HUES48 (cell line): ENCODE results near the gene KRT81.
"Not testable (repeated sequence)": the region's sequence is repeated elsewhere in the genome, so short reads cannot be mapped to it uniquely, and the experiment has no call there.

Source experiments
- H3K27ac ChIP-seq: one replicate; pipeline ENCODE4 v1.7.0; 2013; ENCODE audit warnings: low read depth, low read length, inconsistent platforms
- H3K27me3 ChIP-seq: 2 replicates; pipeline ENCODE4 v1.6.1; 2013; ENCODE audit warnings: mild to moderate bottlenecking, low read length; ENCODE audit not compliant: control insufficient read depth, insufficient read depth
- H3K36me3 ChIP-seq: 2 replicates; pipeline ENCODE4 v1.6.1; 2013; ENCODE audit warnings: low read length; ENCODE audit not compliant: control insufficient read depth, insufficient read depth
- H3K4me1 ChIP-seq: 2 replicates; pipeline ENCODE4 v1.6.1; 2013; ENCODE audit warnings: mild to moderate bottlenecking, low read length; ENCODE audit not compliant: control insufficient read depth, insufficient read depth
- H3K4me3 ChIP-seq: 2 replicates; pipeline ENCODE4 v1.5.1; 2013; ENCODE audit warnings: mild to moderate bottlenecking, low read depth, low read length
- H3K9ac ChIP-seq: 2 replicates; pipeline ENCODE4 v1.6.1; 2013; ENCODE audit warnings: mild to moderate bottlenecking, low read depth, low read length, moderate library complexity
- H3K9me3 ChIP-seq: 2 replicates; pipeline ENCODE4 v1.6.1; 2013; ENCODE audit warnings: low read length; ENCODE audit not compliant: control insufficient read depth, insufficient read depth

Gene KRT81

GRCh38 chr12:52267266-52267665 is 24.1 kb downstream of the KRT81 start:
- Histone ChIP-seq H3K4me3 (no peak overlapping the region), H3K27me3 (no peaks in the 10 kb centered on the region), H3K36me3 (no peaks in the 10 kb centered on the region), H3K9ac (no peak overlapping the region), H3K4me1 (peaks cover 3% of the 10 kb centered on the region; the same call in 1 of the 2 replicates), H3K9me3 (peaks cover 5% of the 10 kb centered on the region; the same call in 1 of the 2 replicates), H3K27ac (no peak overlapping the region)

- Histone ChIP-seq H3K9ac (no peak overlapping the region), H3K9me3 (peaks cover 9% of the 10 kb centered on the region; the same call in 1 of the 2 replicates)
Measured at GRCh38 chr12:52266514-52266913, 24.8 kb downstream of the KRT81 start.

GRCh38 chr12:52264435-52264825 is 26.9 kb downstream of the KRT81 start:
- no peak overlapping the region for H3K27ac ChIP-seq
- peaks cover 4% of the 10 kb centered on the region for H3K27me3 ChIP-seq
- peaks cover 9% of the 10 kb centered on the region; the same call in 1 of the 2 replicates for H3K9me3 ChIP-seq
- H3K36me3 ChIP-seq: no peaks in the 10 kb centered on the region
- H3K4me1 ChIP-seq: peaks cover 3% of the 10 kb centered on the region; the same call in 1 of the 2 replicates
- H3K9ac ChIP-seq: no peak overlapping the region
- no peak overlapping the region for H3K4me3 ChIP-seq

More at GRCh38 chr12:52266514-52266913, 24.8 kb downstream of the KRT81 start:
- H3K27ac ChIP-seq: no peak overlapping the region
- no peaks in the 10 kb centered on the region for H3K27me3 ChIP-seq
- H3K36me3 ChIP-seq: no peaks in the 10 kb centered on the region
- H3K4me1 ChIP-seq: peaks cover 3% of the 10 kb centered on the region; the same call in 1 of the 2 replicates
- H3K4me3 ChIP-seq: no peak overlapping the region

GRCh38 chr12:52263761-52264434 is 27.4 kb downstream of the KRT81 start:
- H3K27me3 ChIP-seq: peaks cover 9% of the 10 kb centered on the region
- no peak overlapping the region for H3K4me3 ChIP-seq
- H3K4me1 ChIP-seq: no peaks in the 10 kb centered on the region
- H3K9ac ChIP-seq: no peak overlapping the region
- H3K36me3 ChIP-seq: no peaks in the 10 kb centered on the region
- no peak overlapping the region for H3K27ac ChIP-seq
- peaks cover 9% of the 10 kb centered on the region; the same call in 1 of the 2 replicates for H3K9me3 ChIP-seq

- H3K4me1 ChIP-seq: no peaks in the 10 kb centered on the region
- H3K9me3 ChIP-seq: peaks cover 9% of the 10 kb centered on the region; the same call in 1 of the 2 replicates
- peaks cover 25% of the 10 kb centered on the region for H3K27me3 ChIP-seq
- no peak overlapping the region for H3K9ac ChIP-seq
- H3K27ac ChIP-seq: no peak overlapping the region
- no peaks in the 10 kb centered on the region for H3K36me3 ChIP-seq
- H3K4me3 ChIP-seq: no peak overlapping the region
Measured at GRCh38 chr12:52262286-52262685, 29.0 kb downstream of the KRT81 start.

GRCh38 chr12:52261208-52261484 is 30.2 kb downstream of the KRT81 start:
- H3K4me3 ChIP-seq: no peak overlapping the region
- no peaks in the 10 kb centered on the region for H3K36me3 ChIP-seq
- no peak overlapping the region for H3K9ac ChIP-seq
- H3K4me1 ChIP-seq: no peaks in the 10 kb centered on the region
- H3K27ac ChIP-seq: no peak overlapping the region
- H3K27me3 ChIP-seq: peaks cover 37% of the 10 kb centered on the region
- H3K9me3 ChIP-seq: peaks cover 9% of the 10 kb centered on the region; the same call in 1 of the 2 replicates

GRCh38 chr12:52260361-52261207 is 30.8 kb downstream of the KRT81 start:
- Histone ChIP-seq H3K27me3 (peaks cover 41% of the 10 kb centered on the region), H3K9me3 (peaks cover 9% of the 10 kb centered on the region; the same call in 1 of the 2 replicates), H3K4me1 (no peaks in the 10 kb centered on the region), H3K27ac (no peak overlapping the region), H3K4me3 (no peak overlapping the region), H3K36me3 (no peaks in the 10 kb centered on the region), H3K9ac (no peak overlapping the region)

GRCh38 chr12:52259657-52260243 is 31.6 kb downstream of the KRT81 start:
- Histone ChIP-seq H3K9ac (no peak overlapping the region), H3K36me3 (no peaks in the 10 kb centered on the region), H3K9me3 (peaks cover 9% of the 10 kb centered on the region; the same call in 1 of the 2 replicates), H3K4me3 (no peak overlapping the region), H3K27ac (no peak overlapping the region), H3K4me1 (no peaks in the 10 kb centered on the region), H3K27me3 (peaks cover 49% of the 10 kb centered on the region)

- H3K4me1 ChIP-seq: no peaks in the 10 kb centered on the region
- no peak overlapping the region for H3K9ac ChIP-seq
- no peak overlapping the region for H3K27ac ChIP-seq
- peaks cover 50% of the 10 kb centered on the region for H3K27me3 ChIP-seq
- H3K36me3 ChIP-seq: no peaks in the 10 kb centered on the region
- peak overlapping the region; percentile 33; the same call in 1 of the 2 replicates for H3K4me3 ChIP-seq
- H3K9me3 ChIP-seq: peaks cover 9% of the 10 kb centered on the region; the same call in 1 of the 2 replicates
Measured at GRCh38 chr12:52258335-52258901, 32.9 kb downstream of the KRT81 start.

GRCh38 chr12:52257922-52258321 is 33.4 kb downstream of the KRT81 start:
- peaks cover 50% of the 10 kb centered on the region for H3K27me3 ChIP-seq
- 0 out of 2 replicates have a peak overlapping the region, but pooled peaks have one; percentile 33 for H3K4me3 ChIP-seq
- not testable (repeated sequence) for H3K9me3 ChIP-seq, H3K27ac ChIP-seq, H3K9ac ChIP-seq, H3K36me3 ChIP-seq, H3K4me1 ChIP-seq
